GM23248 (cell line): ENCODE results near the gene CEP295NL. TPM values are rescaled to one million over a fixed set of nuclear protein-coding genes. Genes with fewer than 3 reads are reported as not detected.

Experiments used
- DNase-seq: peaks from one replicate; pipeline ENCODE4 v3.0.0-alpha.2; 2015
- H2AFZ ChIP-seq: fragments of 200-600 bp; sonication (generic); 2 replicates; pipeline ENCODE4 v1.6.1; 2016; ENCODE audit warnings: antibody characterized with exemption
- H3F3A ChIP-seq: fragments of 200-600 bp; sonication (generic); 2 replicates; pipeline ENCODE4 v1.6.1; 2016; ENCODE audit warnings: mild to moderate bottlenecking, antibody characterized with exemption, mixed run types; ENCODE audit not compliant: insufficient read depth
- H3K27ac ChIP-seq: fragments of 200-600 bp; sonication (generic); 2 replicates; pipeline ENCODE4 v1.5.1; 2016; ENCODE audit warnings: mild to moderate bottlenecking
- H3K27me3 ChIP-seq: fragments of 200-600 bp; sonication (generic); replicated peaks from 2 replicates; pipeline ENCODE4 v1.6.1; 2016; ENCODE audit warnings: mild to moderate bottlenecking; ENCODE audit not compliant: insufficient read depth
- H3K36me3 ChIP-seq: fragments of 200-600 bp; sonication (generic); 2 replicates; pipeline ENCODE4 v1.6.1; 2016; ENCODE audit warnings: low read depth, mild to moderate bottlenecking
- H3K4me1 ChIP-seq: fragments of 200-600 bp; sonication (generic); 2 replicates; pipeline ENCODE4 v1.6.1; 2016; ENCODE audit warnings: mild to moderate bottlenecking; ENCODE audit not compliant: insufficient read depth
- H3K4me2 ChIP-seq: fragments of 200-600 bp; sonication (generic); one replicate; pipeline ENCODE4 v1.6.1; 2016; ENCODE audit warnings: mild to moderate bottlenecking; ENCODE audit not compliant: unreplicated experiment
- H3K4me3 ChIP-seq: fragments of 200-600 bp; sonication (generic); 2 replicates; pipeline ENCODE4 v1.5.1; 2016; ENCODE audit warnings: mild to moderate bottlenecking
- H3K79me2 ChIP-seq: fragments of 200-600 bp; sonication (generic); 2 replicates; pipeline ENCODE4 v1.6.1; 2016; ENCODE audit warnings: mild to moderate bottlenecking; ENCODE audit not compliant: insufficient read depth
- H3K9ac ChIP-seq: fragments of 200-600 bp; sonication (generic); 2 replicates; pipeline ENCODE4 v1.6.1; 2016; ENCODE audit warnings: mild to moderate bottlenecking
- H3K9me2 ChIP-seq: fragments of 200-600 bp; sonication (generic); 2 replicates; pipeline ENCODE4 v1.6.1; 2016; ENCODE audit warnings: mixed run types, mild to moderate bottlenecking, moderate library complexity; ENCODE audit not compliant: insufficient read depth
- H3K9me3 ChIP-seq: fragments of 200-600 bp; sonication (generic); one replicate; pipeline ENCODE4 v1.6.1; 2017; ENCODE audit warnings: low read depth
- H4K20me1 ChIP-seq: fragments of 200-600 bp; sonication (generic); 2 replicates; pipeline ENCODE4 v1.6.0; 2016; ENCODE audit not compliant: insufficient read depth
- EZH2 ChIP-seq: fragments of 200-600 bp; sonication (generic); IDR thresholded peaks from 2 replicates; pipeline ENCODE4 v1.6.1; 2018; ENCODE audit warnings: antibody characterized with exemption, mild to moderate bottlenecking; ENCODE audit not compliant: insufficient read depth, poor library complexity, severe bottlenecking
- EZH2phosphoT487 ChIP-seq: fragments of 200-600 bp; sonication (generic); IDR thresholded peaks from 2 replicates; pipeline ENCODE4 v1.6.1; 2018; ENCODE audit warnings: antibody characterized with exemption, moderate library complexity, mild to moderate bottlenecking, low read depth; ENCODE audit not compliant: insufficient read depth
- WGBS, 2 experiments: methylation state at CpG; one replicate each; pipeline ENCODE4 v1.1.6; 2015 to 2017; ENCODE audit warnings: low lambda C conversion rate in 2 of 2, low coverage in 1 of 2; ENCODE audit errors: missing lambda C conversion rate in 2 of 2; 5-methylcytosine and 5-hydroxymethylcytosine counted together
- in situ Hi-C: fragments of 300-500 bp; cut with MboI; formaldehyde crosslinking; loops from 2 replicates; pipeline ENCODE4 v1.15.0; 2020
- polyA plus RNA-seq: library from polyadenylated mRNA; unstranded; fragments of >200 nt; fragmentation: Nextera tagmentation; extraction: Ambion mirVana; gene quantifications from 2 replicates; pipeline ENCODE4 v1.2.1, GENCODE V29; 2016
- total RNA-seq: library from RNA; depleted of rRNA; stranded (reverse); fragments of >200 nt; shearing (Covaris generic); gene quantifications from 2 replicates; pipeline ENCODE4 v1.2.3, GENCODE V29; 2014

The CEP295NL gene
- total and polyA plus RNA-seq, 2 experiments from 2014 or later, result 0.11 to 0.14 TPM

DNA sequence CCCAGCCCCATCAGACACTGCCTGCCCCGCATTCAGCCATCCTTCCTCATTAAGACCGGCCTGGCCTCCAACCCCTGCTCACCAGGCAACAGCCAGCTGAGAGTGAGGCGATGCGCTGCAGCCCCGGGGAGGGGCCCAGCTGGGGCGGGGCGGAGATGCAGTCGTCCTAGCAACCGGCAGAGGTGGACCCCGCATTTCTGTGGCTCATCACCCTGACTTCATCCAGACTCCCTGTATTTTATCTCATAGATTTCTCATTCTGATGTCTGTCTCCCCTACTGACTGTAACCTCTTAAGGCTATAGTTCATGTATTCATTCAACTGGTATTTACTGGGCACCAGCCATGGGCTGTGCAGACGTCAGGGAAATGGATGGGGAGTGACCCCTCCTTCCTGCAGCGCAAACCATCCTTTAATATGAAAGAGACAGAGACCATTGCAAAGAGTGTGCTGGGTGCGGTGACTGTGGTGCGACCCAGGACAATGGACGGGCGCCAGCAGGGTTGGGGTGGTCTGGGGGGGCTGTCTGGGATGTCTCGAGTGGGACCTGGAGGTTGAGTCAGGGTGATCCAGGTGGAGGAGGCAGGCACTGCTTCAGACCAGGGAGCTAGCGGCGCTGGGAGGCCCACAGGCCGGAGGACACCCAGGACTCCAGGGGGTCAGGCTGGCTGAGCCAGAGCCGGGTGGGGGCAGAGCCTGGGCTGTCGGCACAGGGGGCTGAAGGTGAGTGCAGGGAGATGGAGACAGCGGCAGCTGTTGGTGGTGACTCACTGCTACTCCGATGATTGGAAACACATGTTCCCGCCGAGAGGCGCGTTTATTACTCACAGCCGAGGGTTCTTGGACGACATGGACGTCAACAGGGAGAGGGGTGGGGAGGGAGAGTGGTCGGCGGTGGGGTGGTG lies 32.7 kb upstream of the CEP295NL start:
- Histone ChIP-seq H3K27ac (peak overlapping the region; percentile 98), H3K4me1 (peaks cover 41% of the 10 kb centered on the region), H2AFZ (no peak overlapping the region), H3K9me3 (no peaks in the 10 kb centered on the region), H3F3A (peaks cover 27% of the 10 kb centered on the region), H3K79me2 (no peaks in the 10 kb centered on the region), H3K4me3 (peak overlapping the region; percentile 60), H3K27me3 (no peaks in the 10 kb centered on the region), H3K4me2 (peak overlapping the region; percentile 81), H4K20me1 (no peaks in the 10 kb centered on the region), H3K9ac (peak overlapping the region; percentile 78), H3K9me2 (no peaks in the 10 kb centered on the region), H3K36me3 (no peaks in the 10 kb centered on the region)
- TF ChIP-seq EZH2 (no peak), EZH2phosphoT487 (no peak)
- peak; percentile 99 for DNase-seq
- 0 to 1% methylated on average over 30 to 33 of the region's 33 CpGs for WGBS, 2 experiments
- in situ Hi-C loops, result no loop called here

DNA sequence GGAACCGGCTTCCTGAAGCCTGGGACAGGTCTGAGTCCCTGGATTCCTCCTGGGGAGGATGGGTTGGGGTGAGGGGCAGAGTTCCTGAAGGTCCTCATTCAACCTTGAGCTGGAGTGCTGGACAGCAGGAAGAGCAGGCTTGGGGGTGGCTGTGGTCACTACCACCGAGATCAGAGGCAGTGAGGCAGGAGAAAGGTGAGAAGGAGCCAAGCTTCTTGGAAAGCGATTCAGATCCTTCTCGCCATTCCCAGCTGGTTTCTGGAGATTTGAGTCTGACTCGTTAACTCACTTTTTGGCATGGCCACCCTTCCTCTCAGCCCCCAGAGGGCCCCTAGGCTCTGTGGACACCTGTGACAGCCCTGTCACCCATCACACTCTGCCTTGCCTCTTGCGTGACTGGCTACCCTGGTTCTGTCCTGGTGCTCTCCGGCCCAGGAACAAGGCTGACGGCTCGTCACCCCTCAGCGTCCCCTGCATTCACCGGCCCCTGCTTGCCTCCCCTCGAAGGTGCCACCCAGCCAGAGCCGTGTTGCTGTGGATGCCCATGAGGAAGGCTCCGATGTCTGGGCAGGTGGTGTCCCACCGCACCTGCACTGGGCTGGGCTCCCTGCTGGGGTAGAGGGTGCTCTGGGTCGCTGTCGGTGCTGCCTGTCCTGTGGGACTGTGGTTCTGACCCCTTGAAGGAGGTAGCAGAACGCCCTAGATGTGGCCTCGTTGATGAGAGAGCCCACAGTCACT lies 31.8 kb upstream of the CEP295NL start:
- peak overlapping the region; percentile 98 for H3K27ac ChIP-seq
- 50 to 57% methylated on average over 18 to 19 of the region's 19 CpGs for WGBS, 2 experiments
- no peaks in the 10 kb centered on the region for H3K9me2 ChIP-seq
- no peaks in the 10 kb centered on the region for H3K27me3 ChIP-seq
- H3K79me2 ChIP-seq, result no peaks in the 10 kb centered on the region
- no peak overlapping the region for H2AFZ ChIP-seq
- H3K4me3 ChIP-seq, result peak overlapping the region; percentile 64
- DNase-seq, result peak; percentile 67
- no peaks in the 10 kb centered on the region for H3K36me3 ChIP-seq
- peaks cover 38% of the 10 kb centered on the region for H3K4me1 ChIP-seq
- in situ Hi-C loops, result no loop called here
- H3K9me3 ChIP-seq, result no peaks in the 10 kb centered on the region
- H4K20me1 ChIP-seq, result no peaks in the 10 kb centered on the region
- peaks cover 27% of the 10 kb centered on the region for H3F3A ChIP-seq
- H3K9ac ChIP-seq, result peak overlapping the region; percentile 78
- peak overlapping the region; percentile 81 for H3K4me2 ChIP-seq
- no peak for TF ChIP-seq EZH2phosphoT487
- TF ChIP-seq EZH2, result no peak

- no peaks in the 10 kb centered on the region for H3K9me3 ChIP-seq
- H3F3A ChIP-seq, result peaks cover 27% of the 10 kb centered on the region
- H3K9me2 ChIP-seq, result no peaks in the 10 kb centered on the region
- no peaks in the 10 kb centered on the region for H4K20me1 ChIP-seq
- peak overlapping the region; percentile 64 for H3K4me3 ChIP-seq
- WGBS, 2 experiments, result 1 to 2% methylated on average over 15 to 16 of the region's 16 CpGs
- peak; percentile 97 for DNase-seq
- peak overlapping the region; percentile 98 for H3K27ac ChIP-seq
- TF ChIP-seq EZH2phosphoT487 (no peak), EZH2 (no peak)
- H3K4me1 ChIP-seq, result peaks cover 34% of the 10 kb centered on the region
- H3K4me2 ChIP-seq, result peak overlapping the region; percentile 81
- H2AFZ ChIP-seq, result no peak overlapping the region
- no peaks in the 10 kb centered on the region for H3K27me3 ChIP-seq
- no peaks in the 10 kb centered on the region for H3K36me3 ChIP-seq
- in situ Hi-C loops, result no loop called here
- H3K9ac ChIP-seq, result peak overlapping the region; percentile 78
- H3K79me2 ChIP-seq, result no peaks in the 10 kb centered on the region
These were observed 31.1 kb upstream of the CEP295NL start for GRCh38 chr17:78933959-78934568.
